Subcutaneous adipose tissue (tissue), 4 donors: ENCODE measurements around the gene NSG1. TPM values are rescaled to one million over a fixed set of nuclear protein-coding genes. Genes with fewer than 3 reads are reported as not detected.

ENCODE experiments used
- total RNA-seq, 4 donors: library from RNA; depleted of rRNA; stranded (reverse); fragments of >200 nt; gene quantifications; one replicate each; pipeline ENCODE4 v1.1.0, GENCODE V29; 2016
- TF ChIP-seq, protein P1 (sequence below): fragments of 450-650 bp; IDR thresholded peaks from one replicate; pipeline ENCODE4 v1.5.1; 2016; ENCODE audit warnings: low read depth, mild to moderate bottlenecking, control low read depth, antibody characterized with exemption, moderate library complexity

Gene NSG1
- total RNA-seq, 4 donors from 2014 or later, result 0.17 to 0.33 TPM; not detected in 2

DNA sequence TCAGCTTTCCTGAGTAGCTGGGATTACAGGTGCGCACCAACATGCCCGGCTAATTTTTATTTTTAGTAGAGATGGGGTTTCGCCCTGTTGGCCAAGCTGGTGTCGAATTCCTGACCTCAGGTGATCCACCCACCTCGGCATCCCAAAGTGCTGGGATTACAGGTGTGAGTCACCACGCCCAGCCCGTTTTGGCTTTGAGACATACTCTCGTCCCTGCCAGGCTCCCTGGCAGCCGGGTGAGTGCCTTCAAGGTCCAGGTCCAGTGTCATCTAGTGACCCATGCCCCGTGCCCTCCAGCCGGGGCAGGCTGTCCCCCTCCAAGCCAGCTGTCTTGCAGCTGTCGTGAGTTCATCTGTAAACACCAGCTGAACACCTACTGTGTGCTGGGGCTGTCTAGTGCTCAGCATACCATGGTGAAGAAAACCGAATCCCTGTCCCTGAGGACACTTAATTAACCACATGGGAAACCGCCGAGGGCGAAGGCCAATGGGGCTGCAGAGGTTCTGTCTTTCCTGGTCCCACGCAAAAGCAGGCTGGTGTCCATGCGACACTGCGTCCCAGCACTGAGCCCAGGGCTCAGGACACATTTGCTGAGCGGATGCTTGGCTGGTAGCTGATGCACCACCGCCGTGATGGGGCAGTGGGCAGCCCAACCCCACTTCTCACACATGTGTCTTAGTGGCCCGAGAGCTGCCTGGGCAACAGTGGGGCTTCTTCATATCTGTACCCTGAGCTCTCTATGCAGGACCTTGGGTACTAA lies 21.9 kb downstream of the NSG1 start:
- TF ChIP-seq, protein P1, sequence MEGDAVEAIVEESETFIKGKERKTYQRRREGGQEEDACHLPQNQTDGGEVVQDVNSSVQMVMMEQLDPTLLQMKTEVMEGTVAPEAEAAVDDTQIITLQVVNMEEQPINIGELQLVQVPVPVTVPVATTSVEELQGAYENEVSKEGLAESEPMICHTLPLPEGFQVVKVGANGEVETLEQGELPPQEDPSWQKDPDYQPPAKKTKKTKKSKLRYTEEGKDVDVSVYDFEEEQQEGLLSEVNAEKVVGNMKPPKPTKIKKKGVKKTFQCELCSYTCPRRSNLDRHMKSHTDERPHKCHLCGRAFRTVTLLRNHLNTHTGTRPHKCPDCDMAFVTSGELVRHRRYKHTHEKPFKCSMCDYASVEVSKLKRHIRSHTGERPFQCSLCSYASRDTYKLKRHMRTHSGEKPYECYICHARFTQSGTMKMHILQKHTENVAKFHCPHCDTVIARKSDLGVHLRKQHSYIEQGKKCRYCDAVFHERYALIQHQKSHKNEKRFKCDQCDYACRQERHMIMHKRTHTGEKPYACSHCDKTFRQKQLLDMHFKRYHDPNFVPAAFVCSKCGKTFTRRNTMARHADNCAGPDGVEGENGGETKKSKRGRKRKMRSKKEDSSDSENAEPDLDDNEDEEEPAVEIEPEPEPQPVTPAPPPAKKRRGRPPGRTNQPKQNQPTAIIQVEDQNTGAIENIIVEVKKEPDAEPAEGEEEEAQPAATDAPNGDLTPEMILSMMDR, result no peak

DNA sequence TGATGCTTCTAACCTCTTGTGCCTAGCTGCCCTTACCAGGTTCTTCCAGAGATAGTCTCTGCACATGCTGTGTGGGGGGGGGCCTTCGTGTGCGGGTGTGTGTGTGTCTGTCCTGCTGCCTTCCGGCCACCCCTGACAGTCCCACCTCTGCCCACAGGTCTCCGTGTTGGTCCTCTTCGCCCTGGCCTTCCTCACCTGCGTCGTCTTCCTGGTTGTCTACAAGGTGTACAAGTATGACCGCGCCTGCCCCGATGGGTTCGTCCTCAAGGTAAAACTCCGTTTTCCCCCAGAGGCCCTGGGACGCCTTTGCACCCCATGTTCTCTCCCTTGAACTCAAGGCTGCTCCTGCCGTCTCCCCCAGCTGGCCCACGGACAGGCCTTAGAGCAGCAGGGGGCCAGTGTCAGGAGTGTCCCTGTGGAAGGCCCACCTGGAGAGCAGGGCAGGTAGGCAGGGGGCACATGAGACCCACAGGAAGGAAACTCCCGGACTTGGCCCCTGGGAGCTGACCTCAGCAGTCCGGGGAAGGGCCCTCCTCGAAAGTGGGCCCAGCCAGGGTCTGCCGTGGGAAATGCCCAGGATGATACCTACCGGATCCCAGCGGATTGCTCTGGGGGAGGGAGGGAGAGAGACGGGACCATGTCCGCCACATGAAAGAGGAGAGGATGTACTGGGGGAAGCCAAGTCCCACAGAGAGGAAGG lies 22.7 kb downstream of the NSG1 start:
- TF ChIP-seq, protein P1, result no peak

DNA sequence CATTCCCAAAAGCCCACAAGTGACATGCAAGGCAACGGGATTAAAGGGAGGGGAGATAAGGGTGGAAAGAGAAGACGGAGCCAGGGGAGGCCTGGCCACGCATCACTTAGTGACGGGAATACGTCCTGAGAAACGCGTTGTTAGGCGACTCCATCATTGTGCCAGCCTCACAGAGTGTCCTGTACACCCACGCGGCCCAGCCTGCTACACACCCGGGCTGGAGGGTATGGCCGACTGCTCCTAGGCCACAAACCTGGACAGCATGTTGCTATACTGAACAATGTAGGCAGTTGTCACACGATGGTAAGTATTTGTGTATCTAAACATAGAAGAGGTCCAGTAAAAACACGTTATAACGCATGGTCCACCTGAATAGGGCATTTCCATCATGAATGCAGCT lies 23.4 kb downstream of the NSG1 start:
- TF ChIP-seq, protein P1, result no peak

DNA sequence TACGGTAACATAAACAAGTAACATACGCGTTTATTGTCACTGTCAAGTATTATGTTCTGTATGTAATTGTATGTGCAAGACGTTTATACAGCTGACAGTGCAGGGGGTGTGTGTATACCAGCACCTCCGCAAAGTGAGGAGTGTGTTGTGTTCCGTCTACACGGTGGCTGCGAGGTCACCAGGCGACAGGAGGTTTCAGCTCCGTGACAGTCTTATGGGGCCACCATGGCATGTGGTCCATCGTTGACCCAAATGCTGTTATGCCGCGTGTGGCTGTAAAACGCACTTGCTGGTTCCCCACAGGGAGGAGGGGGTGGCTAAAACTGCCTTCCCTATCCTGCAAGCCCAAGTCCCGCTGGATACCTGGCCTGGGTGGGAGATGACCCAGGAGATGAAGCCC lies 25.0 kb downstream of the NSG1 start:
- TF ChIP-seq, protein P1, result no peak

DNA sequence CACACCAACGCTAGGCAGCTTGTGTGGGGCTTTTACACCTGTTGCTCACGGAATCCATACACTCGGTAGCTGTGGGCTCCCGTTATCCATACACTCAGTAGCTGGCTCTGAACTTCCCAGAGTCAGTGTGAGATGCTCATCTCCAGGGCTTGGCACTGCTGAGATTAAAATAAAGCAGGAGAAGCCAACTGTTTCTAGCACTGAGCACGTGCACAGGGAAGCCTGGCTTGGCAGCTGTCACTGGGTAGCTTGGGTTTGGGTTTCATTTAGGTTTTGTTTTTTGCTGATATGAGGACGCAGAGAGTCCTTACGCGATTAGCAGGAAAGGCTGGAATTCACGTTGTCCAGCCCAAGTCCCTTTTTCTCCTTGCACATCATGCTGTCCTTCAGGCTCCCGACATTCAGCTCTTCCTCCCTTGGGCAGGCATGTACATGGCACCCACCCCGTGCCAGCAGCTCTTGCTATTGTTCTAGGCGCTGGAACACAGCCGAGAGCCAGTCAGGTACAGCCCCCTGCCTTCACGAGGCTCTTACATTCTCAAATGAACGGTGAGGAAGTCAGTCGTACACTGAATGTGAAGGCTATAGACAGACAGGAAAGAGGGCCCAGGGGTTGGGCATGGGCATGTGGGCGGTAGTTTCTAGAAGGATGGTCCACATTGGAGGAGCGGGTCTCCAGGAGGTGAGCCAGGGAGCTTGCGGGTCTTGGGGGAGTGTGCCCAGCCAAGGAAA lies 25.9 kb downstream of the NSG1 start:
- TF ChIP-seq, protein P1, result no peak

DNA sequence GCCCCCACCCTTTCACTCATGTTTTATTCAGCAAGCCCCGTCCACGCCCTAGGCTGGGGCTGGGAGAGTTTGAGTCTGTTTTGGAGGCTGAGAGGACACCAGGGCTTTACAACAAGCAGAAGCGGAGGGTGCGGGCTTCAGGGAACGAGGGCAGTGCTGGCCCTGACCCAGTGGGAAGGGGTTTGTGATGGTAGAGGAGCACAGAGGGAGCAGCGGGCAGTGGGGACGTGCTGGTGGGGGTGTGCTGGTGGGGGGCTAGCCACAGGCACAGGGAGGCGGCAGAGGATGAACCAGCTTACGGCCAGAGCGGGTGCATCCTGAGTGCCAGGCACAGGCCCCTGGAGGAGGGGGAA lies 26.4 kb downstream of the NSG1 start:
- TF ChIP-seq, protein P1, result no peak

DNA sequence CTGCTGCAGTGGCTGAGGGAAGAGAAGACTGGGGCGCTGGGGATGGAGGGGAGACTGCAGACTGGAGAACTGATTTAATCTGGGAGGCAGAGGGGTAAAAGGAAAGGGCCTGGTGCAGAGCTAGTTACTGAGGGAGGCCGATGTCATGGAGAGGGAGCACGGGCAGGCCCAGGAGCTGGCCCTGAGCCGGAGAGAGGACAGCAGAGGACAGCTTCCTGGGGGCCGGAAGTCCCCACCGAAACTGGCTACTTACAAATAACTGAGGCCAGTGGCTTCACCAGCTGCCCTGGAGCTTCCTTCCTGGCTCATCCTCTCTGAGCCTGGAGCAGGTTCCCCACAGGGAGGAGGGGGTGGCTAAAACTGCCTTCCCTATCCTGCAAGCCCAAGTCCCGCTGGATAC lies 26.9 kb downstream of the NSG1 start:
- TF ChIP-seq, protein P1, result no peak
